RPMI7951 (cell line): ENCODE data around the gene PEMT. TPM values are rescaled to one million over a fixed set of nuclear protein-coding genes. Genes with fewer than 3 reads are reported as not detected.

Experiments used
- DNase-seq: peaks from one replicate; pipeline ENCODE4 v3.0.0-alpha.2; 2012; ENCODE audit warnings: low read depth
- total RNA-seq: library from RNA; depleted of rRNA; stranded (reverse); fragments of >200 nt; shearing (Covaris generic); gene quantifications from 2 replicates; pipeline ENCODE4 v1.2.3, GENCODE V29; 2014

Gene PEMT
- total RNA-seq, 1 experiment from 2014 or later, result 30.9 TPM

DNA sequence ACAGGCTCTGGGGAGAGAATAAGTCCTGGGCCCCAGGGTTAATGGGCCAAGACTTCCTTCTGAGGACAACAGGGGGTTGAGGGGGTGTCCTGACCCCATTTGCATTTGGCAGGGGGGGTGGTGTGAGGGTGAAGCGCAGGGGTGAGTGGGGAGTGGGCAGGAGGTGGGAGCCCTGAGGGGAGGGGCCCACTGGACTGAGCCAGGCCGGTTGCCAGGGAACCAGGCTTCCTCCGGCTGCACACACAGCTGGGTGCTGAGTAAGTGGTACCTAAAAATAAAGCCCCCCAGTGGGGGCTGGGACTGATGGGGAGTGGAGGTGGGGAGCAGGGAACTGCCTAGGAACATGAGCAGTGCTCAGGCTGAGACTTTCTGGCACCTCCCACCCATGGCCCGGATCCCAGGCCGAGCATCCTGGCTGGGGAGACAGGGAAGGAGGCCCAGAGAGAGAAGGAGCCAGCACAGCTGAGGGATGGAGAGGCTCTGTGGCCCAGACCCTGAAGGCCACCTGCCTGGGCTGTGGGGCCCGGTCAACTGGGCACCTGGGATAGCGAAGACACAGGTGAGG lies 87.9 kb downstream of the PEMT start:
- DNase-seq, result no peak

- DNase-seq, result no peak
Measured at GRCh38 chr17:17502741-17503565, 88.6 kb downstream of the PEMT start.

- no peak for DNase-seq
Measured at GRCh38 chr17:17500999-17501605, 90.4 kb downstream of the PEMT start.

DNA sequence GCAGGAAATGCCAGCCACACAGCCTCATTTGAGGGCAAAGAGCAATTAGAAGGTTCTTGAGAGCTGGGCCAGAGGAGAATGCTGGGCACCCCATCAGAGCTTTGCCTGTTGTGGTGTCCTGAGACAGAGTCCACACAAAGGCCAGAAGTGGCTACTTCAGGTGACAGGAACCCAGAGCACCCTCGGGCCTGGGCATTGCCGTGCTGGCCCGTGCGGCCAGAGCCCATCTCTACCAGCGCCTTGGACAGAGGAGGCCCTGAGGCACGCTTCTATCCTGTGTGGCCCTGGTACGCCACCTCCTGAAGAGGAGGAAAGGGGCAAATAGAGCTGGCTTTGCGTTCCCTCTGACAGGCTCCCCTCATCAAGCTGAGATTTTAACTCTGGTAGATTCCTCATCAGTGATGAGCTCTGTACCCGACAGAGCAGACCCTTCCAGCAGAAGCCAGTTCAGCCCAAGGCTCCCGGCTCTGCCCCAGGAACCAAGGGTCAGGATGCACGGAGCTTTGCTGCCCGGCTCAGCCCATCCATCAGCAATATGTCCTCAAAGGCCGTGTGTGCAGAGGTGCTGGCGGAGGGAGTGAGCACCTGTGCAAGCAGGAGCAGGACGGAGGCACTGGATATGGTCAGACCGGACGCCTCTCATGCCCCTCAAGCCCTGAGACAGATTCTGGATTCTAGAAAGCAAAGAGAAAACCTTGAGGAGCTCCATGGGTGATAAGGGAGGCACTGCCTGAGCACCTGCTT lies 91.9 kb downstream of the PEMT start:
- no peak for DNase-seq

- no peak for DNase-seq
Measured at GRCh38 chr17:17498606-17499301, 92.8 kb downstream of the PEMT start.

- DNase-seq, result no peak
Measured at GRCh38 chr17:17497845-17498520, 93.5 kb downstream of the PEMT start.

DNA sequence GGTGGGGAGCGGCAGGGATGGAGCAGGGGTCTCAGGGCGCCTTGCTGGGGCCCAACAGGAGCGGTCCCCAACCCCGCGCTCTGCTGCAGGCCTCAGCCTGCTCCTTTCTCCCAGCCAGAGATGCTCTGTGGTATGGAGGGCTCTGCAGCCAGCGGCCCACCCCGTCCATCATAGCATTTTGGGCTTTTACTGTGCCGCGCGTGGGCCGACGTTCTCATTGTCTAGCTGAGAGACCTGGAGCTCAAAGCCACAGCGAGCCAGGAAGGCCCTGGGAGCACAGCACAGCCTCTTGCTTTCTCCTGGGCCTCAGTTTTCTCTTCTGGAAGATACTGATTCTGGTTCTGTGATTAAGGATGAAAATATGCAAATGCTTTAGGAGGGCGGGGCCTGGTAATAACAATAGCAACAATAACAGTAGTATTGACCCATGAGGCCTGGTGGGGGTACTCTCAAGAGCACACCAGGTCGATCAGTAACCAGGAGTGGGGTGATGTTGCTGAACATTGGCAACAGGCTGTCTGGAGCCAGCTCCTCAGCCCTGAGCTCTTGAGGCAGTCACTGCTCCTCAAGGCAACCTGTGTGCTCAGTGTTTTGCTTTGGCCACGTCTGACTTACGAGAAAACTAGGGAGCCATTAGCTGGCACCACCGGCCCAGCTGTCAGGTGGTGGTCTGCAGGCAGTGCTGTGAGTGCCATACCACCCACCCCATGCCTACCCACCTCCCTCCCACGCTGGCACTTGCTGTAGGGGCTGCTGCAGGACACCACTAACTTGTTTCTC lies 94.3 kb downstream of the PEMT start:
- DNase-seq, result no peak

DNA sequence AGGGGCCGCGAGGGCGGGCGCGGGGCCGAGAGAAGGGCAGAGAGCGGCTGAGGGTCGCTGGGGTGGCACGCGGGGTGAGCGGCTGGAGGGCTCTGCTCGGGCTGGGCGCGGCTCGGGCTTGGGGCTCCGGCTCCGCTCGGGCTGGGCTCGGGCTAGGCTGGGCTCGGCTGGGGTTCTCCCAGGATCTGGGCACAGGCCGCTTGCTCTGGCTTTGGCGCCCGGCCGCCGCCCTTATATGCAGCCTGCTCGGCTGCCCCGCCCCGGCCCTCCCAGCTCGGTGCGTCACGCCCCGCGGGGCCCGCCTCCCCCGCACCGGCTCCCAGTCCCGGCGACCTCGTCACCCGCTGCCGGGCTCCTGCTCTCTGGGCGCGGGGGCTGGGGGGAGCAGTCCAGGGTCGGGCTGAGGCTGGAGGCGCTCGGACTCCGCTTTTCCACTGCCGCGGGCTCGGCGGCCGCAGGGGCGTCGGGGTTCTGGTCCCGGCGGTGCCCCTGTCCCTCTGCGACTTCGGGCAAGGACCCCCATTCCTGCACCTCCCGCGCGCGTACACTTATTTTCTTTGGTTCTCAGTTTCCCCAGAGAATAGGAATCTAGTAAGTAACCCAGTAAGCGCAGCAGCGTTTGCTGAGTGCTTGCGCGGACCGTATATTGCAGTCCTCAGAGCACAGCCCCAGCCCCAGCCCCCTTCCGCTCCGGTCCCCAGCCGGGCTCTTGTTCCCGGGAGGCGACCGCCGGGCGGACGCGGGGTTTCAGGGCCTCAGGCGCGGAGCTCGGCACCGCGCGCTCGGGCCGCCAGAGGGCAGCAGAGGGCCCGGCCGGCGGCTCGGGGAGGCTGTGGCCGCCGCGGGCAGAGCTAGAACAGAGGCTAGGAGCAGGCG lies 95.1 kb downstream of the PEMT start, which contains the start of gene RASD1:
TSS of gene RASD1 (minus strand) at position 207 of the 876 bp plus-strand sequence. CDS start 214 bp downstream, outside the sequence.
- DNase-seq, result peak; percentile 77

GRCh38 chr17:17495536-17496188 lies 95.8 kb downstream of the PEMT start:
- DNase-seq, result no peak

DNA sequence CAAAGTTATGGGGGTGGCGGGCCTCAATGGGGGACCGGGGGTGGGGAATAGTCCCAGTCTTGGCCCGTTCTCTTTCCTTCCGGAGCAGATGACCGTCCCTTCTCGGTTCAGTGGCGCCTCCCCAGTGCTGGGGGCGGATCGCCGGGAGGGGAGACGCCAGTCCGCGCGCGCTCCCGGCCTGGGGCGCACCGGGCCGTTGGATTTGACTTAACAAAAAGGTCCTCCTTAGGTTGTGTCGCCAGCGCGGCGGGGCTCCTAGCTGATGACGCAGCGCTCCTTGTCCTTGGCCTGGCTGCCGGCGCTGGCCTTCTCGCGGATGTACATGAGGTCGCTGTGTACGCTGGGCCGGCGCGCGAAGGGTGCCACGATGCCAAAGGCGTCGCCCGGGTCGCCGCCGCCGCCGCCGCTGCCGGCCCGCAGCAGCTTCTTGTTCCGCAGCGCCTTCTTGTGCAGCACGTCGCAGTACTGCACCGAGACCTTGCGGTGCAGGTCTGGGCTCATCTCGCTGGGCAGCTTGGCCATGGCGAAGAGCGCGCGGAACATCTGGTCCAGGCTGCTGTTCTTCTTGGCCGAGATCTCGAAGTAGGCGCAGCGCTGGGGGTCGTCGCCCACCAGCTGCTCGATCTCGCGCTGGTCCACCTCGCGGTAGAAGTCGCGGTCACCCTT lies 96.5 kb downstream of the PEMT start:
- DNase-seq, result no peak

DNA sequence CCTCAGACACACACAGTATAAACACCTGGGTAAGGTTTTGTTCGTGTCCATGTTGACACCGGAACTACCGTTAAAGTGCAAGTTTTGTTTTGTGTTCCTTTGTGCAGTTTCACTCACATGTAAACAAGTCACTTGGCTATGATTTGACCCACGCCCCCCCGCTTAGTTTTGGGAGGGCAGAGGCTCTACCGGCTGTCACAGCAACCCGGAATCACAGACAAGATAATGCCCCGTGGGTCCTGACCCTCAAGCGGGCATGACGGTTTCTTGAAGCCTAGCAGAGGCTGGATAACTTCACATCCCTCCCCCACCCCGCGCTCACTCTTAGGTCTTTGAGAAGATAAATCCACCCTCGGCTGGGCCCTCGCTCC lies 97.0 kb downstream of the PEMT start:
- no peak for DNase-seq

DNA sequence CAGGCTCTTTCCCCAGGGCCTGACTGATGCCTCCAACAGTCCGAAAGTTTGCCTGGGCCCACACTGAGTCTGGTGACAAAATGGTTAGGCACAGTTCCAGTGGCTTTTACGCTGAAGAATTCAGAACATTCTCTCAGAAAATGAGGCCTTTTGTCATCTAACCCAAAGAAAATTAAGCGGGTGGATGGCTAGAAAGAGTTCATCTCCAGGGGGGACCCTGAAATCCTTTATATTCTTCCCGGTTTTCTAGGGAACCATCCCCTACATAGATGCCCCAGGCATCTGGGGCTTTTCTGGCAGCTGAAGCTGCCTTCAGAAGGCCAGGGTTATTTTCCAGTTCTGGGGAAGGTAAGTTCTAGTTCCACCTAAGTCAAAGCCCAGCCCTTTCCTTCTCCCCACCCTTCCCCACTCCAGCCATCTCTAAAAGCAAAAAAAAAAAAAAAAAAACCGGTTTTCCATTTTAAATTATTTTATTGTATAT lies 97.5 kb downstream of the PEMT start:
- no peak for DNase-seq

DNA sequence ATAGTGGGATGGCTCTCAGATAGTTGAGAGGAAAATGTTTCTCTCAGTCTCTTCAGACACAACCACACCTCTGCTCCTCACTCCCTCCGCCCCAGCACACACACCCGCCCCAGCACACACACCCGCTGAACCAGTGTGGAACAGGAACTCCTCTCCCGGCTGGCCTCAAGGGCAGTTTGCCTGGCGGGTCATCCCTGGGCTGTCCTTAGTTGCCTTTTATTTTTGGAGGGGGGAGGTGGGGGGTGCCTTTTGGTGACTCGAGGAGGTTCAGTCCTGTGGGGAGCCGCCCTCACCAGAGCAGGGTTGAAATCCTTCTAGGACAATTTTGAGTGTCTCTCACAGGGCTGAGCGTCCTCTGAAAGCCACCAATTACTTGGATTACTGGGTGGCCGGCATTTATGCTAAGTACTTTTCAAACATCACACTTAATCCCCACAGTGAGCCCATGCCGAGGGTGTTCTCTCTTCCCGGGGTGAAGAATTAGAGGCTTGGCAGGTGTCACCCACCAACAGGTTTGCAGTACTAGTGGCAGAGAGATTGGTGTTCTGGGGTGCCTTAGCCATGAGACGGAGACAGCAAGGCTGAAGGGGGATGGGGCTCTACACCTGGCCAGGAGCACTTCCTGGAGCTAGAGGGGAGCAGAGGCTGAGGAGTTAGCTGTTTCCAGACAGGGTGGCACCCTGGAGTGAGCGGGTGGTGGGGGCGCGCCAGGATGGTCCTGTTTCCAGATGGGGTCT lies 98.1 kb downstream of the PEMT start:
- no peak for DNase-seq

DNA sequence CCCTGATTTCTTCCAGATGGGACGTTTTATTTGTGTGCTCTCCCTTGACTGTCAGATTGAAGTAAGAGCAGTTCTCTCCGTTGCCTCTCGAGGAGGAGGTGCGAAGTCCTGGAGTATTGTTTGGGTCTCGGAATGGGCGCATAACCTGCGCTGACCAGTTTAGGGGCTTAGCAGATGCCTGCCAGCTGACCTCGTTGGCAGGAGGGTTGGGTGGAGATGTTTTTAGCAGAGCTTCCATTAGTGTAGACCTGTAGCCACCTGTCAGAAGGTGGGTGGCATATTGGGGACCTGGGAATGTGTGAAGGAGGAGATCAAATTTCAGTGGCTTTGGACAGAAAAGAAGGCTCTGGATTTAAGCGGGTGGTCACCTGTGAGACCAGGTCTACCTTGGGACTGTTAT lies 98.9 kb downstream of the PEMT start:
- DNase-seq, result no peak

DNA sequence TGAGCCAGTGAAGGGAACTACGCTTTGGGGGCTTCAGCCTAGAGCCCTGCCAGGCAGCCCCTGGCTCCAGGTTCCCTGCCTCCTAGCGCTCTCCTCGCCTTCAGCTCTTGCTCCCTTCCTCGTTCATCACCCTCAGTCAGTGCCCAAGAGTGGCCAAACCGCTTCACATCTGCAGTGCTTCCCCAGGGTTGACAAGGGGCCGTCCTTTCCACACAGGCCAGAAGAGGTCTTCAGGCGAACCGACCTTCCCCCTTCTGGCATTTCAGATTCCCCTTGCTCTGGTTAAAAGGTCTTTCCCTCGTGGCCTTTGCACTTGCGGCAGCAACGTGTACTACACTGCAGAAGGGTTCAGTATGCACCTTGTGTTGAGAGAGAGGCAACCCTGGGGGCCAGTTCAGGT lies 99.4 kb downstream of the PEMT start:
- DNase-seq, result no peak

- no peak for DNase-seq
Measured at GRCh38 chr17:17491546-17491988, 99.9 kb downstream of the PEMT start.

DNA sequence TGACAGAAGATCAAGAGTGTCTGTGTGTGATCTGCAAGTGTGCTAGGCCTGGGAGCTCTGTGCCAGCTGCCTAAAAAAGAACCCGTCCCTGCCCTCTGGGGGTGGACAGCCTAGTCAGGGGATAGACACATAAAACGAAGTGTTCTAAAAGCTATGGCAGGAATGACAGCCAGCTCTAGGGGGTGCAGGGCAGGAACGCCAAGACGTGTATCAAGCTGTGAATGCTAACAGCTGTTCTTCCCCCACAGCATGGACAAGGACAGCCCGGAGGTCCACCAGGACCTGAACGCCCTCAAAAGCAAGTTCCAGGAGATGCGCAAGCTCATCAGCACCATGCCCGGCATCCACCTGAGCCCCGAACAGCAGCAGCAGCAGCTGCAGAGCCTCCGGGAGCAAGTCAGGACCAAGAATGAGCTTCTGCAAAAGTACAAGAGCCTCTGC lies 100.5 kb downstream of the PEMT start:
- DNase-seq, result no peak
